GM19468 (cell line): ENCODE measurements around the gene DLG4.

Source experiments
- ATAC-seq: cut with Tn5 transposase; IDR thresholded peaks from one replicate; pipeline ENCODE4 v1.9.1; 2021; ENCODE audit warnings: mild to moderate bottlenecking, moderate library complexity, moderate number of reproducible peaks; ENCODE audit not compliant: unreplicated experiment; ENCODE audit errors: extremely low read depth

Gene DLG4

DNA sequence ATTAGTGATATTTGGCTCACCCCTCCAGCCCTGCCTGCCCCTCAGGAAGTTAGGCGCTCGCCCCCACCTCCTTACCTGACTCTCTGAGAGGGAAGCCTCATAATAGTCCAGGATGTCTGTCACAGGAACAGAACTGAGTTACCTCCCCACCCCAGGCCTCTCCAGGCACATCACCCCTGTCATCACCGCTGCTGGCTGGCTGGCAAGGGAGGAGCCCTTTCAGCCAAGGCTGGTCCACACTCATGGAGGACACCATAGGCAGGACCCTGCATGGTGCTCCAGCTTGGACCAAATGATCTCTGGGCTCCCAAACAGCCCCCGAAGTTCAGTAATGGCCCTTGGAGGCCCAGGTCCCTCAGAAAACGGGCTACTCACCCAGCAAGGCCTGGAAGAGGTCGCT is 1.5 kb downstream of the DLG4 start:
- no peak for ATAC-seq

DNA sequence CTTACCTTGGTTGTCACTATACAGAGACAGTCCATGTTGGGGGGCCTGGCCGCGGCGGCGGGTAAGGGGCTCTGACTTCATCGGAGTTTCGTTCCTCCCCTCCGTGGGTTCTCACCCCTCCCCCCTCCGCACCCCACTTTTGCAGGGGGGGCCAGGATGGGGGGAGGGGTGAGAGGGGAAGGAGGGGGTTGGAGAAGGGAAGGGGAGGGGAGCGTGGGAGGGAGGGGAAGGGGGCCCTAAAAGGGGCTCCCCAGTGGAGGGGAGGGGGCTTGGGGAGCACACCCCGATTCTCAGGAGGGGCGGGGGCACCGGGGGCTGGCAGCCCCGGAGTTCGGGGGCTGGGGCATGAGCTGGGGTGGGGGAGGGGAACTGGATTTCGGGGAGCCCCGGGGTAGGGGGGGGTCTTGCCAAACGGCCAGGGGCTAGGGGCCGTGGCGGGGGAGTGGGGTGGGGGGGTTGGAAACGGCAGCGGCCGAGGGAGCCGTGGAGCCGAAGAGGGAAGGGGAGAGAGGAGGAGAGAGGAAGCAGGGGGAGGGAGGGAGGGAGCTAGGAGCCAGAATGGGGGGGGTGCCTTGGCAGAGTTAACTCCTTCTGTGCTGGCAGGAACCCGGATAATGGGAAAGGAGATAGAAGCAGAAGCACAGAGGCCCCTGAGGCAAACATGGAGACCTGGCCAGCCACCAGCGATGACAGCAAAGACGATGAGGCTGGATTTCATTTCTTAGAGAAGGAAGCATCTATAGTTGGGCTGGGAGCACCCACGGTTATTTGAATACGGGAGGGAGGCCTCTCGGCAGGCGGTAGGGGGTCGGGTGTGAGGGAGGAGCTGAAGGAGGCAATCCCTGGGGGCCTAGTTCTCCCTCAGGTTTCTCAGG is 2.3 kb downstream of the DLG4 start:
- no peak for ATAC-seq

DNA sequence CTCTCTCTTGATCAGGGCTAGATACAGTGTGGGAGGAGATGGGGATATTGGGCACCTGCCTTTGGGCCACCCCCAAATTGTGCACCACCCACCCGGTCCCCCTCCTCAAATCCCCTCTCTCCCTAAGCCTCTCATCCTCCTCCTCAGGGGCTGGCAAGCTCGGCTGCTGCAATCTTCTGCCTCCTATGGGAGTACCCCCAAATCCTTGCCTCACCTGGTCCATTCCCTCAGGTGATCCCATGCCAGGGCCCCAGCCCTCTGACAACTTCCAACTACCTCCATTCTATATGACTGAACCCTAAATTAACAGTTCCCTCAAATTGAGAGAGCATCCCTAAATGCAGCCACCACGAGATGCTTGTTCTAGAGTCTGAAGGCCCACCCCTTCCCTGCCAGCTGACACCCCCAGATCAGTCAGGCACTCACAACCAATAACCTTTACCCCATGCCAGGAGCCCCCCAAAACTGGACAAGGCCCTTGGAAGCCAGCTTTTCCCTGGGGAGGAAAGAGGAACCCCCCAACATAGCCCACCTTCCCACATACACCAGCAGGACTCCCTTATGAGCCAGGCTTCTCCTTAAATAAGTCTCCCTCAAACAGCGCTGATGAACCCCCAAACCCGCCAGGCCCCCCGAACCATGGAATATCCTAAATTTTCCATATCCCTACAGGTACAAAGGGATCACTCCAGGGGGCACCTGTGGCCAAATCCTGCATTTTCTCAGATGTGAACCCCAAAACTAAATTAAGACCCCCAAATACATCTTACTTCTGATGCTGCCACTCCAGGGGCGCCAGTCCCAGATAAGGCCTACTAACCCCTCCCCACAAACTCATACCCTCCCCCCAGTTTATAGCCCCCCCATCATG is 3.2 kb downstream of the DLG4 start:
- no peak for ATAC-seq

DNA sequence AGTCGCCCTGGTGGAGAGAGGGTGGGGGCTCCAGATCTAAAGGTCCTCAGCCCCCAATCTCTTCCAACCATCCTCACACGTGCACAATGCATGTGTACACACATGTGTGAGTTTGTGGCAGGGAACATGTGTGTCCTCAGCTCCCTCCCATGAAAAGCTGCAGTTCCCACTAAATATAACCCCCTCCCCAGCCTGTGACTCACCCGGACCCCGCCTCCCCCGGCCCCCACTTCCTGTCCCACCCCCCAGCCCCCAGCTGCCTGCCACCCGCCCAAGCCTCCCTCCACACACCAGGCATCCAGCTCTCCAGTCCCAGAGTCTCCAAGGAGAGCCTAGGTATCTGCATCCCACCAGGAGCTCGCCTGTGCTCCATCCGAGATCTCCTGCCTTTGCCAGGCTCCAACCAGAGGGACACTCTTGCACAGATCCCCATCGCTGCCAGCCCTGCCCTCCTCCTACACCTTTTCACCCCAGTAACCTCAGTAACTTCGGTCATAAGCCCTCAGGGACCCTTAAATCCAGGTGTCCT is 3.9 kb downstream of the DLG4 start:
- no peak for ATAC-seq

DNA sequence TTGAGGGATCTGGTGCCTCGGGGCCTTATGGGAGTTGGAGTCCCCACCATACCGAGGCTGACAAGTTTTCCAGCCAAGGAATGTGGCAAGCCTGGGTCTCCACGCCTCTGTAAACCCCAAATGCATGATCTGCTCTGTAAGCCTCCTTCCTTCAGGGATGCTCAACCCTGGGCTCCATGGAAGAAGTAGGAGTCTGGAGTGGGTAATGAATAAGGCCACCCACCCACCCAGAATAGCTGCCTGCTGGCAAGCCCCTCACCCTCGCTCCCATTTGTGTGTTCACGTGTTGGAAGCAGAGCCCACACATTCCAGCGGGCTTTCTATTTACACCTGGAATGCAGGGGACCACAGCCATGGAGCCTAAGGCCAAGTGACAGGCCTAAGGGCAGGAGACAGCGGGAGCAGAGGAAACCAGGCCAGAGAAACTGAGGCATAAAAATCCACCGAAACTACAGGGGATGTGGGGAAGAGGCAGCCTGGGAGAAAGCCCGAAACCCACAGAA is 4.4 kb downstream of the DLG4 start:
- ATAC-seq: no peak

DNA sequence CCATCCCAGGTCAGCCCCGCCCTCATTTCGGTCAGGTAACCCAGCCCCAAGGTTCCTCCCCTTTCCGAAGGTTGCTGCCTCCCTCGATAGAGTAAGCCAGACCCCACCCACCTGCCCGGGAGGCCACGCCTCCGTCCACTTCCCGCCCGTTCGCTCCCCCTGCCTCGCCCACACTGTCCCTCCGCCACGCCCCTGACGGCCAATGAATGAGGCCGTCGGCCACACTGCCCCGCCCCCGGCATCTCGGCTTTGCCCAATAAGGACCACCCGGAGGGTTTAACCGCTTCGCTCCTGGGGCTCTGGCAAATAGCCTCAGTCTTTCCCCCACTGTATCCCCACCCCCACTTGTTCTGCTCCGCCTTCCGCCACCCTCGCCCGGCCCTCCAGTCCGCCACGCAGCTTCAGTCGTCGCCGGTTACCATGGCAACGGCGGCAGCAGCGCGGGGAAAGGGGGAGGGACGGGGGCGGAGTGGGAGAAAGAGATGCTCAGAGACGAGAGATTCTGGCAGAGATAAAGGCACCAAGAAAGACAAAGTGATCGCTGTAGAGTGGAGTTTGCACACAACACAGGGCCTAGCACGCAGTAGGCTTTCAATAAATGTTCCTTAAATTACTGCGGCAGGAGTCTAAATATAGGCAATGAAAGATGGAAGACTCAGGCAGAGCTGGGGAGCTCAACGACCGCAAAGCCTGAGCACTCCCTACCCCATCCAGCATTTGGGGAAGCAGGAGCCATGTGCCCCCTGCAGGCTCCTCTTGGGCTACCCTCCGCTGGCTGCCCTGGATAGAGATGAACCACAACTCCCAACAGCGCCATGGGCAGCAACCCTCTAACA is 5.1 kb downstream of the DLG4 start:
- peak; percentile 78 for ATAC-seq

DNA sequence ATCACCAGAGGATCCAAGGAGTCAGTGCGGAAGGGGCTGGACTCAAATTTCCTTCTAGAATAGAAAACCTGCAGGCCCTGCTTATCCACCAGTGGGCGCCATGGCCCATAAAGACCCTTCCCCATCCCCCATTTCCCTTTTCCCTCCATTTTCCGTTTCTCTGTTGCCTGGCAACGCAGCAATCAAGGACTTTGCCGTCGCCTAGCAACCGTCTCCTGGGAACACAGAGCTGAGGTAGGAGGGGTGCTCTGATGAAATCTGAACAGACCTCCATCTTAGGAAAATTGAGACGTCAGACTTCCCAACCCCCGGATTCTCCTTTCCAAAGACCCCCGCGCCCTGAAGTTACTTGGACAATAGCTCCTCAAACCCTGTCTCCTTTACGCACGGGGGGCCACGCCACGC is 5.7 kb downstream of the DLG4 start:
- no peak for ATAC-seq

DNA sequence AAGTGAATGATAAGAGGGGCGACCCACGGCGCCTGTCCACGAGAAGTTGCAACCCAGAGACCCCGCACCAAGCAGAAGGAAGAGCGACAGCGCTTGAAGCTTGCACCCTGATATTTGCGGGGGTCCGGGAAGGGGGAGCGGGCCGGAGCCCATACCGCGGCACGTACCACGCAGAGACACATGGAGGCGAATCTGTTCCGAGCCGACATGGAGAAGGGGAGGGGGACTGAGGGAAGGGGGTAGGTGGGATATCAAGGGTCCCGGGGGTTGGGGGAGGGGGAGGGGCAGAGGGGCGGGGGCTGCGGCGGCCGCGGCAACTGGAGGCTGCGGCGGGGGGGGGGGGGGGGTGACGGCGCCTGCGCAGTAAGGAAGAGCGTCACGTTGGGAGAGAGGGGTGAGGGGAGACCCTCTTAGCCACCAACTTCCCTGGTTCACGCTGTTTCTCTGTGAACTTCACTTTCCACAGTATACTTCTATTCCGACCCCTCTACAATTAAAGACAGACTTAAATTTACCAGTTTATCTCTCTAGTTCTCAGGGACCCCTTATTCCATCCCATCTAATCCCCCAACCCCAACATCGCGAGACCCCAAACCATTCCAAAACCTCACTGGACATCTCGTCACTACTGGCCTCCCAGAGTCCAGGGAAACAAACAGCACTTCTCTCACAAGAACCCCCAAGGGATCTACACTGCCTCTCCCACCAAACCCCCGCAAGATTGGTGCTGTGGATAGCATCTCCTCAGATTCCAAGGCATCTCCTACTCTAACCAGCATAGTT is 8.0 kb downstream of the DLG4 start:
- no peak for ATAC-seq

DNA sequence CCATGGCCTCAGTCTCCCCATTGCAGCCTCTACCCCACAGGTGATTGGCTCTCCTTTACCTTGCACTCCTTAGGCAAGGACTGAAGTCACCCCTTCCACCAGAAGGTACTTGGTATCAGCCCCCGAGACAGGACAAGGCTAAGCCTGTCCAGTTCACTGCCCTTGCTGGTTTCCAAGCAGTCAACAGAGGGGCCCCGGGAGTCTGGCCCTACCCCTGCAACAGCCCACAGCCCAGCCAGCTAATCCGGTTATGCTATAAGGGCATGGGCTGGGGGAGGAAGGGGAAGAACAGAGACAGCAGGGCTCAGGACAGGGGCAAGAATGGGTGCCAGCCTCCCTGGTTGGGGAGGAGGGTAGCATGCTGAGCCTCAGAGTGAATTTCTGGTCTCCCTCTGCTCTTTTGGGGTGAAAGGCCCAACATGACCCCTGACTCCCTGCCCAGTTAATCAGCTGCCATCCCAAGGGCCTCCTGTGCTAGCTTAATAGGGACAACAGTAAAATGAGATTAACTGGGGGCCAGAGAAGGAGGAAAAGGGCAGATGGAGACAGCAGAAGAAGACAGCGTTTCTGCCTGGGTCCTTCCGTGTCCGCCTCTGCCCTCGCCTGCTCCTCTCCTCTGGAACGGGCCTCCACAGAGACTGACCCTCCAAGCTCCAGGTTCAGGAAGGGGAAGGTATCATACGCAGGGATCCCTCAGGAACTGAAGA is 10.7 kb downstream of the DLG4 start:
- ATAC-seq: no peak

DNA sequence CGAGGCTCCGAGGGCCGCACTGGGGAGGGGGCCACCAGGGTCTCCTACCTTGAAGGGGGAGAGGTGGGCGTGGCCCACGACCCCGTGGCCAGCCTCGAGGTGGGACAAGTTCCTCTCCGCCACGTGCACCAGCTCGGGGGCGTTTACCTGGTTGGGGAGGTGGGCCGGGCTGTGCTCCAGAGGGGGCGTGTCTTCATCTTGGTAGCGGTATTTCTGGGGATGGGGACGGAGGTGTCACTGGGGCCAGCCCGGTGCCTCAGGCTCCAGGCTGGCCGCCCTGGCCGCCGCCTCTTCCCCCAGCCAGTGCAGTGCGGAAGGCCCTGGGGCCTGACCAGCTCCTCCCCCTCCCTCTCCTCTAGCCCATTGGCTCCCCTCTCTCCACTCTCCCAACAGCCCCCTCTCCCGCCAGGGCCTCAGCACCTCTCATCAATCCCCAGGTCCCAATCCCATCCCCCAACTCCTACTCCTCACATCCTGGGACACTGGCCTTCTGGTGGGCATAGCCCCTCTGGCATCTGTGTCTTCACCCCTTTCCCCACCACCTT is 11.5 kb downstream of the DLG4 start:
- no peak for ATAC-seq

DNA sequence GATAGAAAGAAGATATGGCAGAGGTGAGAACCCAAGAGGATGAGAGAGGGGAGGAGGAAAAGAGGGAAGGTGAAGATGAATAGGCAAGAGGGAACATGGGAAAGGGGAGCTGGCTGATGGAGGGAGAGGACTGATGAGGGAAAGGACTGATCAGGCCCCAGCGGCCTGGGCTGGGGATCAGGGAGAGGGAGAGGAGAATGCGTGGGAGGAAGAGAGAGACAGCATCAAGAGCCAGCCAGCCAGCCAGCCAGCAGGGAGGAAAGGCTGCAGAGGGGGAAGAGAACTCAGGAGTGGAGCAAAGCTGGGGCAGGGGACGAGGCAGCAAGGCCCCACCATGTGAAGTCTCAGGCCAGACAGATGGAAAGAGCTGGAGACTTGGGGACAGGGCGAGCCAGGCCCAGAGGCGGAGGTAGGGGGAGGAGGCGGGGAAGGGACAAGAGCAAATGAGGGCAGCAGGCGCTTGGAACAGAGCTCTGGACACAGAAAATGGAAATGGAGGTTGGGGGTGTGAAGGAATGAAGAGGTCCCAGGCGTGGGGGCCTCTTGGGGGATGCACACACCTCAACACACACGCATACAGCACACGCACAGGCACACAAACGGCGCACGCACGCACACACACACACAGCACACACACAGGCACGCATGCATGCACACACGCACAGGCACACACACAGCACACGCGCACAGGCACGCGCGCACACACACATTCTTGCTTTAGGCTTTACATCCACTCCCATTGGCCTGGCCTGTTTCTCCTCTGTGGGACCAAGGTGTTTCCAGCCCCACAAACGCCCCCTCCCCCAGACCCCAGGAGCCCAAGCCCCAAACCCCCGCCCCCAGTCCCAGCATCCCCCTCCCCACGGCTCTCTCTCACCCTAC is 12.3 kb downstream of the DLG4 start:
- ATAC-seq: no peak

DNA sequence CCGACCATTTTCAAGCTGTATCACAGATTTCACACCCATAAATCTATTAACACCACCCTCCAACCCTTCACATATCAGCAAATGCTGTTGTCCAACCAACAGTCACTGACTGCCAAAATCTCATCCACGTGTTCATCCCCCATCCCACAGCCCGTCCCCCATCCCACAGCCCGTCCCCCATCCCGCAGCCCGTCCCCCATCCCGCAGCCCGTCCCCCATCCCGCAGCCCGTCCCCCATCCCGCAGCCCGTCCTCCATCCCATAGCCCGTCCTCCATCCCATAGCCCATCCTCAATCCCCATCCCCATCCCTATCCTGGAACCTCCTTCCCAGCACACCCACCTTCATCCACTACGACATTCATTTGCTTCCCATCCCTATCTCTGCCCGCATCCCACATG is 14.1 kb downstream of the DLG4 start:
- no peak for ATAC-seq

DNA sequence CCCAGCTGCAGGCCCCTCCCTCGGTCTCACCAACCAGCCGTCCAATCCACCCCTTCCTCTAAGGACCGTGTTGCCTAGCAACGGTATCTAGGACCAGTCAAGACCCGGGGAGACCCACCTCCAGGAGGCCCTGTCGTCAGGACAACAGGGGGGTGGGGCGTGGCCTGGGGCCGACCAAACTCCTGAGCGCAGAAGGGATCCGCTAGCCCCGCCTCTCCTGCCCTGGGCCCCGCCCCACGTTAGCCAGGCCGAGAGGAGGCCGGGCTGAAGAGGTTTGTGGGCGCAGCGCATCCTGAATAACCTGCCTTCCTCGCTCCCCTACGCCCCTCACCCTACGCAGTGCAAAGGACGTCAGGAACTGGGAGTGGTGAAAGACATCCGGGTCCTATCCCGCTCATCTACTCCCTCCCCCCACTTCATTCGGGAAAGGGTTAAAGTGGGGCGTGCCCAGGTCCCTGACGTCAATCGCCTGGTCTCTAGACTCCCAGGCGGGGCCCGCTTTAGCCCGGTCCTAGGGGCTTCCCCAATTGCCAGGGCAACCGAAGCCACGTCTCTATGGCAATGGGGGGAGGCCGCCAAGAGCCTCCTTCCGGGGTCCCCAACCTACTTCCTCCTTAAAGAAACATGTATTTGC is 14.7 kb downstream of the DLG4 start:
- peak; percentile 45 for ATAC-seq

DNA sequence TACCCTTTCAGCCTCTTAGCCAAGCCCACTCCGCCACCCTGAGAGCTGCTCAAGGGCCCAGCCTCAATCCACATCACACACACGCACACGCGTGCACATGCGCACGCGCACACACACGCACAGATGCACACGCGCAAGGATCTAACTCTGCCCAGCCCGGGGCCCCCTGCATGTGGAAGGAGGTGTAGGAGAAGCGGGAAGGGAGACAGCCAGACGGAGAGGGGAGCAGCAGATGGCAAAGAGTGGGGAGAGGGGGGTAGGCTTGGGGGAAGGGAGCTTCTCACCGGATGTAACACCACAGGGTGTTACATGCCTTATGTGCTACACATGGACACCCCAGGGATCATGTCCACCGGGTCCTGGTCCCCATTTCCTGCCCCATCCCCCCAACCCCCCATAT is 15.3 kb downstream of the DLG4 start:
- no peak for ATAC-seq

DNA sequence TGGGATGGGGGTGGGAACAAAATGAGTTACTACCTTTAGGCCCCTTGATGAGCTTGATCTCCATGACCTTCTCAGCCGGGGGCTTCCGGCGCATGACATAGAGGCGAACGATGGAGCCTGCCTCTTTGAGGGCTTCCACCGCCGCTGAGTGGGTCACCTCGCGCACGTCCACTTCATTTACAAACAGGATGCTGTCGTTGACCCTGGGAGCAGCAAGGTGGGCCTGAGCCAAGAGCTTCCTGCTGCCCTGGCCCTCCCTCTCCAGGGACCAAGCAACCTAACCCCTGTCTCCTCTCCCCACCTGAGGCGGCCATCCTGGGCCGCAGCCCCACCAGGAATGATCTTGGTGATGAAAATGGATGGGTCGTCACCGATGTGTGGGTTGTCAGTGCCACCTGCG is 16.2 kb downstream of the DLG4 start:
- no peak for ATAC-seq

DNA sequence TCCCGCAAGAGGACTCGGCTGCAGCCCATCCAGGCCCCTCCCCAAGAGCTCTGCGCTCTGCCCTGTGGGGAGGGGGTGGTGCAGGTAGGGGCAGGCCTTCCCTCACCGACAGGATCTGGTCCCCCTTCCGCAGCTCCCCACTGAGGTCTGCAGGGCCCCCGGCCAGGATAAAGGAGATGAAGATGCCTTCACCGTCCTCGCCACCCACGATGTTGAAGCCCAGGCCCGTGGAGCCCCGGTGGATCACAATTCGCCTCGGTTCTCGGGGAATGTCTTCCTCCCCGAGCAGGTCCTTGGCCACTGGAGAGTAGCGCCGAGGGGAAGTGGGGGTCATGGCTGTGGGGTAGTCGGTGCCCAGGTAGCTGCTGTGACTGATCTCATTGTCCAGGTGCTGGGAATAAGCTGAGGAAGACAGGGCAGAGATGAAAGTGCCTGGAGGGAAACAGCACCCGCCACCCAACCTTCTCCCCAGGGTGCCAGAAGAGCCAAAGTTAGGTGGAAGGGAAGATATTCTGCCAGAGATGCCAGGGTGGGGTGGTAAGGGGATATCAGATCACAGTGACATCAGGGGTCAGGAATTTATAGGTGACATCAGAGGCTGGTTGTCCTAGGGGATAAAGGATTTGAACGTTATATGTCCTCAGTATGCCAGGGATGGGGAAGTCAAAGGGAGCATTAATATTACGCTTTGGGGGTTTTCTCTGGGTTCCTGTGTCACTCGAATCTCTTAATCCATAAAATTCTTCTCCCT is 22.8 kb downstream of the DLG4 start:
- ATAC-seq: no peak
